Central memory CD8-positive, alpha-beta T cell (primary cell): Measurements from ENCODE around the gene LRRC8E.

Source experiments
- ATAC-seq: fragments of 150-1000 bp; cut with Tn5 transposase; replicated peaks from 2 replicates; pipeline ENCODE4 v1.10.0; 2022; ENCODE audit warnings: mild to moderate bottlenecking, moderate FRiP score, moderate number of reproducible peaks; ENCODE audit not compliant: poor library complexity, severe bottlenecking; ENCODE audit errors: extremely low read depth
- DNase-seq, 2 donors: peaks; one replicate each; pipeline ENCODE4 v3.0.0; 2021; ENCODE audit warnings: low spot score in 2 of 2
- H3K27ac Mint-ChIP-seq: one replicate; pipeline ENCODE4 v1.8.0; 2022; ENCODE audit warnings: low read depth, mild to moderate bottlenecking, moderate library complexity, mixed read lengths
- H3K27me3 Mint-ChIP-seq: one replicate; pipeline ENCODE4 v1.8.0; 2022; ENCODE audit warnings: mixed read lengths
- H3K36me3 Mint-ChIP-seq: one replicate; pipeline ENCODE4 v1.8.0; 2022; ENCODE audit warnings: mild to moderate bottlenecking, moderate library complexity, mixed read lengths; ENCODE audit not compliant: insufficient read depth
- H3K4me1 Mint-ChIP-seq: one replicate; pipeline ENCODE4 v1.8.0; 2022; ENCODE audit warnings: mixed read lengths
- H3K4me3 Mint-ChIP-seq: one replicate; pipeline ENCODE4 v1.8.0; 2022; ENCODE audit warnings: mild to moderate bottlenecking, moderate library complexity, mixed read lengths
- H3K9me3 Mint-ChIP-seq: one replicate; pipeline ENCODE4 v1.8.0; 2022; ENCODE audit warnings: mixed read lengths

The LRRC8E gene

GRCh38 chr19:7888145-7888825 lies at the start of gene LRRC8E:
Gene LRRC8E (plus strand): TSS chr19:7888510. CDS start chr19:7895604, 7,094 bp downstream.
- DNase-seq (no peak), ATAC-seq (no peak)
- no peak within 1 kb of the TSS for H3K27ac Mint-ChIP-seq
- peaks cover 20% of the 10 kb centered on the region for H3K27me3 Mint-ChIP-seq
- no peaks in the 10 kb centered on the region for H3K4me1 Mint-ChIP-seq
- no peaks in the 10 kb centered on the region for H3K9me3 Mint-ChIP-seq
- peaks cover 1% of the 10 kb centered on the region for H3K36me3 Mint-ChIP-seq
- H3K4me3 Mint-ChIP-seq, result no peak within 1 kb of the TSS

GRCh38 chr19:7839476-7839875 lies 48.8 kb upstream of the LRRC8E start:
- no peak overlapping the region for H3K27ac Mint-ChIP-seq
- ATAC-seq (no peak), DNase-seq (no peak)
- no peaks in the 10 kb centered on the region for H3K9me3 Mint-ChIP-seq
- no peak overlapping the region for H3K4me3 Mint-ChIP-seq
- H3K27me3 Mint-ChIP-seq, result no peaks in the 10 kb centered on the region
- H3K4me1 Mint-ChIP-seq, result no peaks in the 10 kb centered on the region
- H3K36me3 Mint-ChIP-seq, result peaks cover 3% of the 10 kb centered on the region

- H3K27ac Mint-ChIP-seq, result no peak overlapping the region
- no peak for DNase-seq
- H3K27me3 Mint-ChIP-seq, result no peaks in the 10 kb centered on the region
- H3K4me1 Mint-ChIP-seq, result no peaks in the 10 kb centered on the region
- H3K4me3 Mint-ChIP-seq, result no peak overlapping the region
- H3K9me3 Mint-ChIP-seq, result no peaks in the 10 kb centered on the region
- H3K36me3 Mint-ChIP-seq, result no peaks in the 10 kb centered on the region
- no peak for ATAC-seq
These were observed 47.7 kb upstream of the LRRC8E start for GRCh38 chr19:7840629-7841028.

- ATAC-seq, result no peak
- Mint-ChIP-seq H3K27ac (no peak overlapping the region), H3K27me3 (no peaks in the 10 kb centered on the region), H3K36me3 (no peaks in the 10 kb centered on the region), H3K9me3 (no peaks in the 10 kb centered on the region), H3K4me1 (no peaks in the 10 kb centered on the region), H3K4me3 (no peak overlapping the region)
- DNase-seq, result no peak
These were observed 46.3 kb upstream of the LRRC8E start for GRCh38 chr19:7841751-7842660.

GRCh38 chr19:7842661-7843294 lies 45.5 kb upstream of the LRRC8E start:
- H3K27ac Mint-ChIP-seq, result no peak overlapping the region
- no peak overlapping the region for H3K4me3 Mint-ChIP-seq
- DNase-seq (no peak), ATAC-seq (no peak)
- no peaks in the 10 kb centered on the region for H3K4me1 Mint-ChIP-seq
- no peaks in the 10 kb centered on the region for H3K9me3 Mint-ChIP-seq
- no peaks in the 10 kb centered on the region for H3K36me3 Mint-ChIP-seq
- no peaks in the 10 kb centered on the region for H3K27me3 Mint-ChIP-seq

- H3K4me3 Mint-ChIP-seq, result no peak overlapping the region
- no peak overlapping the region for H3K27ac Mint-ChIP-seq
- no peaks in the 10 kb centered on the region for H3K36me3 Mint-ChIP-seq
- no peak for DNase-seq
- no peaks in the 10 kb centered on the region for H3K27me3 Mint-ChIP-seq
- H3K9me3 Mint-ChIP-seq, result no peaks in the 10 kb centered on the region
- ATAC-seq, result no peak
- H3K4me1 Mint-ChIP-seq, result no peaks in the 10 kb centered on the region
These were observed 44.8 kb upstream of the LRRC8E start for GRCh38 chr19:7843521-7843920.

GRCh38 chr19:7844405-7844804 lies 43.9 kb upstream of the LRRC8E start:
- Mint-ChIP-seq H3K27me3 (no peaks in the 10 kb centered on the region), H3K4me1 (no peaks in the 10 kb centered on the region), H3K9me3 (no peaks in the 10 kb centered on the region), H3K4me3 (no peak overlapping the region), H3K36me3 (no peaks in the 10 kb centered on the region), H3K27ac (no peak overlapping the region)
- DNase-seq (no peak), ATAC-seq (no peak)

- ATAC-seq (no peak), DNase-seq (no peak)
- Mint-ChIP-seq H3K9me3 (no peaks in the 10 kb centered on the region), H3K36me3 (no peaks in the 10 kb centered on the region), H3K27ac (no peak overlapping the region), H3K4me1 (no peaks in the 10 kb centered on the region), H3K4me3 (no peak overlapping the region), H3K27me3 (no peaks in the 10 kb centered on the region)
These were observed 43.4 kb upstream of the LRRC8E start for GRCh38 chr19:7844951-7845350.

GRCh38 chr19:7845390-7846154 lies 42.7 kb upstream of the LRRC8E start:
- Mint-ChIP-seq H3K36me3 (no peaks in the 10 kb centered on the region), H3K27ac (no peak overlapping the region), H3K27me3 (no peaks in the 10 kb centered on the region), H3K4me3 (no peak overlapping the region), H3K9me3 (no peaks in the 10 kb centered on the region), H3K4me1 (no peaks in the 10 kb centered on the region)
- ATAC-seq (no peak), DNase-seq (no peak)

- H3K27ac Mint-ChIP-seq, result no peak overlapping the region
- H3K36me3 Mint-ChIP-seq, result no peaks in the 10 kb centered on the region
- H3K27me3 Mint-ChIP-seq, result no peaks in the 10 kb centered on the region
- ATAC-seq (no peak), DNase-seq (no peak)
- H3K4me3 Mint-ChIP-seq, result no peak overlapping the region
- no peaks in the 10 kb centered on the region for H3K4me1 Mint-ChIP-seq
- no peaks in the 10 kb centered on the region for H3K9me3 Mint-ChIP-seq
These were observed 42.1 kb upstream of the LRRC8E start for GRCh38 chr19:7846155-7846646.

GRCh38 chr19:7847664-7848063 lies 40.6 kb upstream of the LRRC8E start:
- Mint-ChIP-seq H3K27ac (no peak overlapping the region), H3K4me1 (peaks cover under 1% of the 10 kb centered on the region), H3K4me3 (no peak overlapping the region), H3K9me3 (no peaks in the 10 kb centered on the region), H3K27me3 (peaks cover under 1% of the 10 kb centered on the region), H3K36me3 (no peaks in the 10 kb centered on the region)
- ATAC-seq (no peak), DNase-seq (no peak)

GRCh38 chr19:7848779-7849457 lies 39.4 kb upstream of the LRRC8E start:
- Mint-ChIP-seq H3K4me3 (no peak overlapping the region), H3K27ac (no peak overlapping the region), H3K27me3 (peaks cover 9% of the 10 kb centered on the region), H3K36me3 (no peaks in the 10 kb centered on the region), H3K9me3 (no peaks in the 10 kb centered on the region), H3K4me1 (peaks cover 10% of the 10 kb centered on the region)
- ATAC-seq (no peak), DNase-seq (no peak)
